GM21528 (cell line): ENCODE results near the gene LNX1.

Experiments used
- ATAC-seq: cut with Tn5 transposase; IDR thresholded peaks from one replicate; pipeline ENCODE4 v1.9.1; 2021; ENCODE audit warnings: mild to moderate bottlenecking, moderate library complexity; ENCODE audit not compliant: unreplicated experiment, low FRiP score

Gene LNX1

DNA sequence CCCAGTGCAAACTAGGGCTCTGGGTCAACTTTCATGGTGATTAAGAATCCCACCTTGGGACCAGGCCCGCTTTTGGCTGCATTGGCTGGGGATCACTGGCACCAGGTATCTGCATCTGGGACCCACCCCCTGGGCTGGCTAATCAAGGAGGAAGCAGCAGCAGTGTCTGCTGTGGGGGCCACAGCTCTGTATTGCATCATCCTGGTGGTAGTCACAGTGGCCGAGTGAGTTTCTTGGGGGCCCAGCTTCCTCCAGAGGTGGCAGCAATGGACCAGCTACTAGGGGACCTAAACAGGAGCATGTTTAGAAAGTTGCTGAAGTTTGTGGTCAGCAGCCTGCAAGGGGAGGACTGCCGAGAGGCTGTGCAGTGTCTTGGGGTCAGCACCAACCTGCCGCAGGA is 15.7 kb downstream of the LNX1 start:
- ATAC-seq = no peak

DNA sequence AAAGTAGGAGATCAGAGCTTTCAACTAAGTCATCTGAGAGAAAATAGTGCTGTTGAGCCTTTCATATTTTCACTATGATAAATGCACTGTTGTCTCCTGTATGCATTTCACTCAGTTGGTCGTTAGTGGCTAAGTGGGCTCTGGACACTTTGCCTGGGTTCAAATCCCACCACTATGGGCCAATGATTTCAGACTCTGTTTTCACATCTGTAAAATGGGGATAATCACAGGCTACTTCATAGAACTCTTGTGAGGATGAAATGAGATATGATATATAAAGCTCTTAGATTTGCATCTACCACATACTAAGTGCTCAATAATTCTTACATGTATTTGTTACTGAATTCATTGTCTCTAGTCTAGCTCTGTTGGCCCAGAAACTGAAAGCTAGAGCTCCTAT is 16.8 kb downstream of the LNX1 start:
- no peak for ATAC-seq

- ATAC-seq = no peak
These were observed 17.6 kb downstream of the LNX1 start for GRCh38 chr4:53573696-53574095.

GRCh38 chr4:53572600-53572994 is 18.7 kb downstream of the LNX1 start:
- no peak for ATAC-seq

- ATAC-seq = no peak
These were observed 19.2 kb downstream of the LNX1 start for GRCh38 chr4:53571936-53572599.

GRCh38 chr4:53563824-53564223 is 27.5 kb downstream of the LNX1 start:
- no peak for ATAC-seq

DNA sequence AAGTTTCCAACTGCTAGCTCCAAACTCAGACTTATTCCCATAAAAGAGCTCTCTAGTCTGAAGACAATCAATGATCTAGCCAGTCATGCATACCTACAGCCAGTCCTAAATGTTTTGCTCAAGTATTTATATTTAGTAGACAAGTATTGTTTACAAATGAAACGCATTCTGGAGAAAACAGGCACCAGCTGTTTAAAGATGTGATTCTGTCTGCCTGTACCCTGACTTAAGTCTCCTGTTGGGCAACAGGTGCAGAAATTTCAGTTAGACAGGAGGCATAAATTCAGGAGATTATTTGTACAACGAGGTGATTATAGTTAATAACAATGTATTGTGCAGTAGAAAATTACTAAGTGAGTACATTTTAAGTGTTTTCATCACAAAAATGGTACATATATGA is 28.9 kb downstream of the LNX1 start:
- no peak for ATAC-seq

DNA sequence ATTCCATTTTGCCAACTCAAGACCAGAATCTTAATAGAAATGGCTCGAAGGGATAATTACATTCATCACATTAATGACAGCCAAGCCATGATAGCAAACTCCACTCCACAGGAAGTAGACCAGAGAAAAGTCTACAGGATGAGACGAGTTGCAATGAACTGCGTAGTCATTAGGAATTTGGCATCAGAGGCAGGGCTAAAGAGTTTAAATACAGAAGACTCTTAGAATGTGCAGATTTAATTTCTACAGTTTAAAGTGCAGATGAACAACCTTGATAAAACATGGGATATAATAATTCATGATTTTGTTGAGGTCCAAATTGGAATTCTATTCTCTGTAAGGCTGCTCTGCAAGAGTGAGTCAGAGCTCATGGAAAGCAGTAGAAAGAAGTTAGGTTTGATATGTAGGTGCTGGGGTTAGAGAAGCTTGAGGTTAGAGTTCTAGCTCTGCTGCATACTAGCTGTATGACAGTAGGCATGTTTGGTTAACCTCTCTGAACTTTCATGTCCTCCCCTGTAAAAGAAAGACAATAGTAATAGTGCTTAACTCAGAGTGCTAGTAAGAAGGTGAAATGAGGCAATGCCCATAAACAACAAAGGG is 32.2 kb downstream of the LNX1 start:
- ATAC-seq = no peak

GRCh38 chr4:53558065-53558801 is 33.1 kb downstream of the LNX1 start:
- ATAC-seq = no peak

GRCh38 chr4:53557669-53558064 is 33.6 kb downstream of the LNX1 start:
- ATAC-seq = no peak

- ATAC-seq = no peak
These were observed 34.6 kb downstream of the LNX1 start for GRCh38 chr4:53556651-53557050.

DNA sequence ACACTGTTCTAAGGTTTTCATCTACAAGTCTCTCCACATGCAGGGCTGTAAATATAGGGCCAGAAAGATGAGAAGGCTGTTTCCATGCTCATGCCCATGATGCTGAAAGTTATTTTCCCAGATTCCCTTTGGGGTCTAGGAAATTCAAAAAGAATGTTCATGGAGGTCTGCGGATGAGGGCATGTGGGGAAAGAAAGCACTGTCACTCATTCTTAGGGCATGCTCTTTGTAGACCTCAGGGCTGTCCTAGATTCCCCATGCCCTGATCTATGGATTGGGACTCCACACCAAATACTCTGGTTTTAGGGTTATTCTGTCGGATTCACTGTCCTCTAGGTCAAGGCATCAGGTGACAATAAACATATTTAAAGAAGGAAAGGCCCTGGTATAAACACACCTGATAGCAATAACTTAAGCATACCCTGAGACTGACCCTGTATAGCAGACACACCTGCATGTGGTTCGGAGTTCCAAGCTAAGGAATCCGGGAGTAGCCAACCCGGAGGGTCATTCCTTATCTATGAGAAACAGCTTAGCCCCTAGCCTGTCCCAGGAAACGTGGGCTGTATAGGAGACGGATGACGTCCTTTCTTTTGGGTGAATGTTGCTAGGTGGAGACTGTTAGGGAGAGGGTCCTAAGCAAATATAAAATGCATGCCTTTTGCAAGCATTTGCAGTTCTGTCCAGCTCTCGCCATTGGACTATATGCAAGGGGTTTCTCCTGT is 37.6 kb downstream of the LNX1 start:
- ATAC-seq = no peak

GRCh38 chr4:53552711-53553110 is 38.6 kb downstream of the LNX1 start:
- no peak for ATAC-seq

- ATAC-seq = no peak
These were observed 39.3 kb downstream of the LNX1 start for GRCh38 chr4:53551958-53552357.

GRCh38 chr4:53551281-53551864 is 39.9 kb downstream of the LNX1 start:
- ATAC-seq = no peak

GRCh38 chr4:53548662-53549061 is 42.6 kb downstream of the LNX1 start:
- ATAC-seq = no peak

GRCh38 chr4:53547983-53548382 is 43.3 kb downstream of the LNX1 start:
- no peak for ATAC-seq

DNA sequence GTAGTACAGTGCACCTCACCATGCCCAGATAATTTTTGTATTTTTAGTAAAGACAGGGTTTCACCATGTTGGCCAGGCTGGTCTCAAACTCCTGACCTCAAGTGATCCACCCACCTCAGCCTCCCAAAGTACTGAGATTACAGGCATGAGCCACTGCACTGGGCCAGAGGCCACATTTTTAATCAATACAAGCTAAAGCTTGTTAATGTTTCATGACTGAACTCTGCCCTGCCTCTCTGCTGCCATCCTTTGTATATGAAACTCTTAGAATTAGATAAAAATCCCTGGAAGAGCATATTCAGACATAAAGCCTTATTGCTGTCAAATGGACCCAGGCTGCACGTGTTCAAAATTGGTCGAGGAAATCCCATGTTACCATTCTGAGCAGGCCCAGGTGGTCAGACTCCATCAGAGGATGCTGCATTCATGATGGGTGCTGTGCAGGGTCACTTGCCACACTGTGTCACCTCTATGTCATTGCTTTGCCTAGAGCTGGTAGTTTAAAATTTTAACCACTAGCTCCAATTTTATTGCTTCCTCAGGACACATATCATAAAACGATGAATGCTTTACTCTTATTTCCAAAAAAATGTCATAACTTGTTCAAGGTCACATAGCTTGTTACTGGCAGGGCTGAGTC is 45.2 kb downstream of the LNX1 start:
- no peak for ATAC-seq

DNA sequence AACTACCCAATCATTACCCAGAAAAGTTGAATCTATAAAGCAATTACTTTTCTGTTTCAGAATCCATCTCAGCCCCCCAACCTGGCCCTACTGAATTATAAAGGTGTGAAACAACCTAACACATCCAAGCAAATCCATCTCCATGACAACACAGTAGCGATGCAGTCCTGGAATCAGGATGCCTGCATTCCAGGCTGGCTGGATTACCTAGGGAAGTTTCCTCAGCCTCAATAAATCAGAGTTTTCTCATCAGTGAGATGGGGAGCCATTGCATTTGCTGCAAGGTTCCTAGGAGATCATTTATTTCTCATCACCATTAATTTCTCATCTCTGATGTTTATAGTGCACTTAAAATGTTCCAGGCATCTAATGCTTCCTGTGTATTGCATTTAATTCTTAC is 46.0 kb downstream of the LNX1 start:
- no peak for ATAC-seq

DNA sequence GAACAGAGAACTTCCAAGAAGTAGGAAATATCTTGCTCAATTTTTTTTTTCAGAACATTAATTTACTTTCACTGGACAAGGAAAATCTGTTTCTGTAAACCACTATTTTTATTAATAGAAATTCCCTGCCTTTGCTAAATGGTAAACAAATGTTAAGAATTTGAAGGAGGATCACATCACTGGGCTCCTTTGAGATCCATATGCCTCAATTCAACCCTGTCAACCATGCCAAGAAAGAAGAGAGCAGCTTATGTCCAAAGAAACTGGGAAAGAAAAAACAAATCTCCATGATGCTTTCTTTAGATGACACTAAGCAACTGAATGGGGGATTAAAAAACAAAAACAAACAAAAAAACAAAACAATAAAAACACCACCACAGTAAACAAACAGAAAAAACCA is 47.7 kb downstream of the LNX1 start:
- no peak for ATAC-seq
